PC-3 (cell line): ENCODE data around the gene CDH22. TPM values are rescaled to one million over a fixed set of nuclear protein-coding genes. Genes with fewer than 3 reads are reported as not detected.
A peak's percentile ranks its signal among the peaks of the same experiment; 100 is the strongest.

ENCODE experiments used
- ATAC-seq: fragments of 200-7000 bp; cut with Tn5 transposase; 2 replicates; pipeline ENCODE4 v1.9.1; 2020; ENCODE audit warnings: mild to moderate bottlenecking, moderate library complexity
- BruUV-seq: library from RNA; stranded (reverse); fragments of 400-500 nt; replicated peaks from 2 replicates; lab custom pipeline; 2021; lab: Mats Ljungman, UMichigan
- CTCF ChIA-PET: fragments of 300-600 bp; sonication (Branson Sonifier 250); formaldehyde crosslinking; loops from one replicate; lab custom pipeline; 2022; ENCODE audit warnings: antibody characterized with exemption; lab: Charles Lee
- POLR2A ChIA-PET: fragments of 300-600 bp; sonication (Branson Sonifier 250); formaldehyde crosslinking; loops from one replicate; lab custom pipeline; 2022; ENCODE audit warnings: antibody characterized with exemption; ENCODE audit not compliant: unreplicated experiment; lab: Charles Lee
- DNase-seq: peaks from one replicate; pipeline ENCODE4 v3.0.0-alpha.2; 2015
- H2AFZ ChIP-seq: fragments of 300-600 bp; sonication (generic); 2 replicates; pipeline ENCODE4 v1.6.0; 2016; ENCODE audit warnings: antibody characterized with exemption, low read length
- H3F3A ChIP-seq: fragments of 300-600 bp; sonication (generic); one replicate; pipeline ENCODE4 v1.6.0; 2017; ENCODE audit warnings: antibody characterized with exemption, low read length, control low read depth, mild to moderate bottlenecking; ENCODE audit not compliant: unreplicated experiment
- H3K27ac ChIP-seq: fragments of 300-600 bp; sonication (generic); 2 replicates; pipeline ENCODE4 v1.5.1; 2016; ENCODE audit warnings: mild to moderate bottlenecking, low read length
- H3K27me3 ChIP-seq: fragments of 300-600 bp; sonication (generic); 2 replicates; pipeline ENCODE4 v1.6.1; 2016; ENCODE audit warnings: low read length, mixed read lengths
- H3K36me3 ChIP-seq: fragments of 300-600 bp; sonication (generic); 2 replicates; pipeline ENCODE4 v1.6.1; 2016; ENCODE audit warnings: low read depth, mixed run types, low read length, mixed read lengths
- H3K4me1 ChIP-seq: fragments of 300-600 bp; sonication (generic); 2 replicates; pipeline ENCODE4 v1.5.1; 2016; ENCODE audit warnings: low read length; ENCODE audit not compliant: insufficient read depth
- H3K4me2 ChIP-seq: fragments of 300-600 bp; sonication (generic); 2 replicates; pipeline ENCODE4 v1.6.0; 2016; ENCODE audit warnings: low read length
- H3K4me3 ChIP-seq: fragments of 300-600 bp; sonication (generic); 2 replicates; pipeline ENCODE4 v1.5.1; 2016; ENCODE audit warnings: mild to moderate bottlenecking, low read length, mixed read lengths
- H3K79me2 ChIP-seq: fragments of 300-600 bp; sonication (generic); 2 replicates; pipeline ENCODE4 v1.6.1; 2017; ENCODE audit warnings: low read length, mixed read lengths
- H3K9ac ChIP-seq: fragments of 300-600 bp; sonication (generic); 2 replicates; pipeline ENCODE4 v1.6.0; 2016; ENCODE audit warnings: mild to moderate bottlenecking, low read length
- H3K9me2 ChIP-seq: fragments of 300-600 bp; sonication (generic); replicated peaks from 2 replicates; pipeline ENCODE4 v1.6.1; 2016; ENCODE audit warnings: mixed run types, low read length, mixed read lengths
- H3K9me3 ChIP-seq: fragments of 300-600 bp; sonication (generic); 2 replicates; pipeline ENCODE4 v1.6.1; 2016; ENCODE audit warnings: low read length, mixed read lengths
- H4K20me1 ChIP-seq: fragments of 300-600 bp; sonication (generic); 2 replicates; pipeline ENCODE4 v1.6.1; 2016; ENCODE audit warnings: low read length, mixed read lengths
- EZH2 ChIP-seq: fragments of 300-600 bp; sonication (generic); IDR thresholded peaks from one replicate; pipeline ENCODE4 v1.6.1; 2017; ENCODE audit warnings: antibody characterized with exemption, mild to moderate bottlenecking, low read length; ENCODE audit not compliant: unreplicated experiment
- EZH2phosphoT487 ChIP-seq: fragments of 300-600 bp; sonication (generic); IDR thresholded peaks from 2 replicates; pipeline ENCODE4 v1.6.1; 2018; ENCODE audit warnings: mild to moderate bottlenecking, antibody characterized with exemption, low read length, borderline replicate concordance
- intact Hi-C: fragments of 100-400 bp; cut with micrococcal nuclease; formaldehyde crosslinking; loops from 2 replicates; pipeline ENCODE4 v1.9.0; 2023
- total RNA-seq: library from RNA; depleted of rRNA; stranded (reverse); fragments of >200 nt; gene quantifications from 2 replicates; pipeline ENCODE4 v1.2.3, GENCODE V29; 2014
- TF ChIP-seq, protein P1 (sequence below): fragments of 300-600 bp; sonication (generic); conservative IDR thresholded peaks from 2 replicates; pipeline ENCODE4 v1.5.1; 2017; ENCODE audit warnings: antibody characterized with exemption, low read depth, mild to moderate bottlenecking, low read length

Gene CDH22
- total RNA-seq, 1 experiment from 2014 or later, result not detected

DNA sequence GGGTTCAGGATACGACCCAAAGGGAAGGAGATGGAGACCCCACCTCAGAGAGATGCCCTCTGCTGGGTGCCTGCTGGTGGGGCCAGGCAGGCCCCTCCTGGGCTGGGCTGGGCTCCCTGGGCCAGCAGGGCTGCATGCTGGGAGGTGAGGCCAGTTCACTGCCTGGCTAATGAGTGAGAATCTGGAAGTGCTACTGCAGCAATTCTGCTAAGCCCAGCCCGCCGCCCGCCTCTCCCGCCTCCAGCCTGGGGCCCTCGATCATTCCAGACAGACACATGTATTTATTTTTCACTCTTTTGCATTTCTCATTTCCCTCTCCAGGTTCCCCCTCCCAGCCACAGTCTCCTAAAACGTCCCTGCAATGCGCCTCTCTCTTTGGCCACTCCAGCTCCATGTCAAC lies 79.6 kb downstream of the CDH22 start:
- Histone ChIP-seq H3K9me2 (no peaks in the 10 kb centered on the region), H3K4me2 (no peak overlapping the region), H3K27ac (no peak overlapping the region), H3K9ac (no peak overlapping the region), H3K4me3 (no peak overlapping the region), H3K9me3 (no peaks in the 10 kb centered on the region), H2AFZ (no peak overlapping the region), H3K27me3 (peaks cover 34% of the 10 kb centered on the region), H3K79me2 (no peaks in the 10 kb centered on the region), H3K36me3 (no peaks in the 10 kb centered on the region), H4K20me1 (no peaks in the 10 kb centered on the region), H3K4me1 (0 out of 2 replicates have a peak, but pooled peaks cover 5% of the 10 kb centered on the region), H3F3A (no peaks in the 10 kb centered on the region)
- no TSS peak for BruUV-seq
- intact Hi-C loops, result no loop called here
- ATAC-seq (no peak), DNase-seq (no peak)
- ChIA-PET POLR2A (interaction anchor here (0.5 kb wide), 1 partner anchor 14 kb away, joined by 5 read pairs; no protein-coding TSS in a partner anchor), CTCF (no interaction called here)
- TF ChIP-seq EZH2 (no peak), EZH2phosphoT487 (no peak)
- TF ChIP-seq, protein P1, sequence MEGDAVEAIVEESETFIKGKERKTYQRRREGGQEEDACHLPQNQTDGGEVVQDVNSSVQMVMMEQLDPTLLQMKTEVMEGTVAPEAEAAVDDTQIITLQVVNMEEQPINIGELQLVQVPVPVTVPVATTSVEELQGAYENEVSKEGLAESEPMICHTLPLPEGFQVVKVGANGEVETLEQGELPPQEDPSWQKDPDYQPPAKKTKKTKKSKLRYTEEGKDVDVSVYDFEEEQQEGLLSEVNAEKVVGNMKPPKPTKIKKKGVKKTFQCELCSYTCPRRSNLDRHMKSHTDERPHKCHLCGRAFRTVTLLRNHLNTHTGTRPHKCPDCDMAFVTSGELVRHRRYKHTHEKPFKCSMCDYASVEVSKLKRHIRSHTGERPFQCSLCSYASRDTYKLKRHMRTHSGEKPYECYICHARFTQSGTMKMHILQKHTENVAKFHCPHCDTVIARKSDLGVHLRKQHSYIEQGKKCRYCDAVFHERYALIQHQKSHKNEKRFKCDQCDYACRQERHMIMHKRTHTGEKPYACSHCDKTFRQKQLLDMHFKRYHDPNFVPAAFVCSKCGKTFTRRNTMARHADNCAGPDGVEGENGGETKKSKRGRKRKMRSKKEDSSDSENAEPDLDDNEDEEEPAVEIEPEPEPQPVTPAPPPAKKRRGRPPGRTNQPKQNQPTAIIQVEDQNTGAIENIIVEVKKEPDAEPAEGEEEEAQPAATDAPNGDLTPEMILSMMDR, result no peak

DNA sequence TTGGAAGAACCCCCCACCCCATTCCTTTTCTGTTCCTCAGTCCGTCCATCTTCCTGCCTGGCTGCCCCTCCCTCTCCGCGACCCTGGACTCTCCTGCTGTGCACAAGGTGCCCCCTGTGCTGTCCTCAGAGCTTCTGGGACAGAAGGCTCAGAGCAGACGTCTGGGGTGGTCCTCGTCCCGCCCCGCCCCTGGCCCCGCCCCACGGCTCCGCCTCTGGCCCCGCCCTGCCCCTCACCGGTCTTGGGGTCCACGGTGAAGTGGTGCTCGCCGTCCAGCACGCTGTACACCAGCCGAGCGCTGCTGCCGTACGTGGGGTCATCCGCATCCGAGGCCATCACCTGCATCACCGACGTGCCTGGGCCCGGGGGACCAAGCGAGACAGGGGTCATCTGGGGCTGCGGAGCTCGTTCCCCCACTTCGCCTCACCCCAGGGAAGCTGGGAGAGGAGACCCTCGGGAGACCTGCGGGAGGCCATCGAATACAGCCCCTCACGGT lies 81.0 kb downstream of the CDH22 start:
- Histone ChIP-seq H2AFZ (no peak overlapping the region), H3K36me3 (no peaks in the 10 kb centered on the region), H3K79me2 (no peaks in the 10 kb centered on the region), H3K4me2 (no peak overlapping the region), H3F3A (no peaks in the 10 kb centered on the region), H3K9me2 (no peaks in the 10 kb centered on the region), H3K27me3 (peaks cover 32% of the 10 kb centered on the region), H3K4me1 (0 out of 2 replicates have a peak, but pooled peaks cover 5% of the 10 kb centered on the region), H3K9me3 (no peaks in the 10 kb centered on the region), H3K27ac (no peak overlapping the region), H3K9ac (no peak overlapping the region), H3K4me3 (no peak overlapping the region), H4K20me1 (no peaks in the 10 kb centered on the region)
- intact Hi-C loops, result no loop called here
- DNase-seq, result no peak
- BruUV-seq, result no TSS peak
- POLR2A ChIA-PET, result no interaction called here
- CTCF ChIA-PET, result no interaction called here
- TF ChIP-seq, protein P1, result no peak
- TF ChIP-seq EZH2phosphoT487, result no peak
- no peak for TF ChIP-seq EZH2
- ATAC-seq, result no peak

DNA sequence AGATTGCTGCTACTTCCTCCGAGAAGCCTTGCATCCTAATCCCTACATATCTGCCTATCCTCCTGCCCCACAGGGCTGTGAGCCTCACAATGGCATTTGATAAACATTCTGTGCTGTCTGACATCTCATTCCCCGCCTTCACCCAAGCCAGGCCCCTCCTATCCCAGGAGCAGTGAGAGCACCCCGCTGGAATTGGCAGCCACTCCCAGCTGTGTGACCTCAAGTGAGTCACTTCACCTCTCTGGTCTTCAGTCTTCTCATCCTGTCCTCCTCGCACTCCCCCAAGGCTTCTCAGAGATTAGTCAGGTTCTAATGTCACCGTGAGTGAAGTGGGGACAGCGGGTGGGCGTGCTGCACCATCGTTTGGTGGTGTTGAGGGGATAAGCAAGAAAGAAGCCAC lies 81.7 kb downstream of the CDH22 start:
- Histone ChIP-seq H4K20me1 (no peaks in the 10 kb centered on the region), H3K4me1 (0 out of 2 replicates have a peak, but pooled peaks cover 5% of the 10 kb centered on the region), H3K36me3 (no peaks in the 10 kb centered on the region), H3K9me2 (no peaks in the 10 kb centered on the region), H3K27me3 (peaks cover 34% of the 10 kb centered on the region), H3K79me2 (no peaks in the 10 kb centered on the region), H3F3A (no peaks in the 10 kb centered on the region), H3K9me3 (no peaks in the 10 kb centered on the region), H3K27ac (no peak overlapping the region), H3K4me3 (no peak overlapping the region), H3K9ac (no peak overlapping the region), H2AFZ (no peak overlapping the region), H3K4me2 (no peak overlapping the region)
- ChIA-PET CTCF (no interaction called here), POLR2A (no interaction called here)
- DNase-seq, result peak; percentile 70
- no peak for TF ChIP-seq EZH2phosphoT487
- TF ChIP-seq, protein P1, result no peak
- TF ChIP-seq EZH2, result no peak
- peak; percentile 64 for ATAC-seq
- intact Hi-C loops, result no loop called here
- no TSS peak for BruUV-seq
